ENCODE results near the gene CAMK1D.

DNA sequence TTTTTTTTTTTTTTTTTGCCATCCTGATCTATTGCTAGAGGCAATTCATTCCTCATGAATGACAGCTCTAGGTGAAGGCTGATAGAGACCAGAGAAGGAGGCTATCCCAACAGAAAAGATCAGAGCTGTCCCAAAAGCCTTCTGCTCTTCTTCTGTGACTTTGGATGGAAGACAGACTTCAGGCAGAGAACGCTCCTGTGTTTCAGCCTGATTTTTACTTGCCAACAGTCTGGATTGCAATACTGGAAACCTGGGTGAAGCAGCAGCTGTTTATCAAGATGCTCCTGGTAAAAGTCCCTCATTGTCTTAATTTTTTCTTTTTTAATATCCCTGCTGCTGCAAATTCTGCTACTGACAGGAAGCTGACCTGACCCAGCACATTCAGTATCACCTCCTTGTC, 432.6 kb downstream of the CAMK1D start:
- no peak for TF ChIP-seq MXI1 (IDR thresholded peaks at IDR 0.05; ENCODE audit: low read depth, low read length)
- TF ChIP-seq, protein P1, sequence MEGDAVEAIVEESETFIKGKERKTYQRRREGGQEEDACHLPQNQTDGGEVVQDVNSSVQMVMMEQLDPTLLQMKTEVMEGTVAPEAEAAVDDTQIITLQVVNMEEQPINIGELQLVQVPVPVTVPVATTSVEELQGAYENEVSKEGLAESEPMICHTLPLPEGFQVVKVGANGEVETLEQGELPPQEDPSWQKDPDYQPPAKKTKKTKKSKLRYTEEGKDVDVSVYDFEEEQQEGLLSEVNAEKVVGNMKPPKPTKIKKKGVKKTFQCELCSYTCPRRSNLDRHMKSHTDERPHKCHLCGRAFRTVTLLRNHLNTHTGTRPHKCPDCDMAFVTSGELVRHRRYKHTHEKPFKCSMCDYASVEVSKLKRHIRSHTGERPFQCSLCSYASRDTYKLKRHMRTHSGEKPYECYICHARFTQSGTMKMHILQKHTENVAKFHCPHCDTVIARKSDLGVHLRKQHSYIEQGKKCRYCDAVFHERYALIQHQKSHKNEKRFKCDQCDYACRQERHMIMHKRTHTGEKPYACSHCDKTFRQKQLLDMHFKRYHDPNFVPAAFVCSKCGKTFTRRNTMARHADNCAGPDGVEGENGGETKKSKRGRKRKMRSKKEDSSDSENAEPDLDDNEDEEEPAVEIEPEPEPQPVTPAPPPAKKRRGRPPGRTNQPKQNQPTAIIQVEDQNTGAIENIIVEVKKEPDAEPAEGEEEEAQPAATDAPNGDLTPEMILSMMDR (IDR thresholded peaks at IDR 0.05) = no peak
- no peak for TF ChIP-seq EZH2phosphoT487 (IDR thresholded peaks at IDR 0.05; ENCODE audit: borderline replicate concordance, low read depth)
- no peak for TF ChIP-seq JUND (IDR thresholded peaks at IDR 0.05)
- no peak for TF ChIP-seq EP300 (IDR thresholded peaks at IDR 0.05; ENCODE audit: borderline replicate concordance in 1 of 2, low read depth in 1 of 2, low read length in 1 of 2)
- TF ChIP-seq, protein P2, sequence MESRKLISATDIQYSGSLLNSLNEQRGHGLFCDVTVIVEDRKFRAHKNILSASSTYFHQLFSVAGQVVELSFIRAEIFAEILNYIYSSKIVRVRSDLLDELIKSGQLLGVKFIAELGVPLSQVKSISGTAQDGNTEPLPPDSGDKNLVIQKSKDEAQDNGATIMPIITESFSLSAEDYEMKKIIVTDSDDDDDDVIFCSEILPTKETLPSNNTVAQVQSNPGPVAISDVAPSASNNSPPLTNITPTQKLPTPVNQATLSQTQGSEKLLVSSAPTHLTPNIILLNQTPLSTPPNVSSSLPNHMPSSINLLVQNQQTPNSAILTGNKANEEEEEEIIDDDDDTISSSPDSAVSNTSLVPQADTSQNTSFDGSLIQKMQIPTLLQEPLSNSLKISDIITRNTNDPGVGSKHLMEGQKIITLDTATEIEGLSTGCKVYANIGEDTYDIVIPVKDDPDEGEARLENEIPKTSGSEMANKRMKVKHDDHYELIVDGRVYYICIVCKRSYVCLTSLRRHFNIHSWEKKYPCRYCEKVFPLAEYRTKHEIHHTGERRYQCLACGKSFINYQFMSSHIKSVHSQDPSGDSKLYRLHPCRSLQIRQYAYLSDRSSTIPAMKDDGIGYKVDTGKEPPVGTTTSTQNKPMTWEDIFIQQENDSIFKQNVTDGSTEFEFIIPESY (IDR thresholded peaks at IDR 0.05; ENCODE audit: borderline replicate concordance, low read depth) = no peak
- TF ChIP-seq RFX5 (IDR thresholded peaks at IDR 0.05; ENCODE audit: low read length) = no peak

Data from SK-N-SH (cell line).